Right lobe of liver (tissue), 6 donors: Measurements from ENCODE around the gene KREMEN1. TPM values are rescaled to one million over a fixed set of nuclear protein-coding genes. Genes with fewer than 3 reads are reported as not detected.

ENCODE experiments used
- ATAC-seq, 4 donors: fragments of 200-7000 bp; cut with Tn5 transposase; one replicate each; pipeline ENCODE4 v1.9.1; 2020; ENCODE audit warnings: mild to moderate bottlenecking in 4 of 4, moderate library complexity in 4 of 4
- DNase-seq, 3 donors: peaks; one replicate each; pipeline ENCODE4 v3.0.0-alpha.2; 2020
- H3K27ac ChIP-seq, 3 donors: fragments of 200-600 bp; one replicate each; pipeline ENCODE4 v1.8.0; 2022
- H3K27me3 ChIP-seq, 2 donors: fragments of 200-600 bp; one replicate each; pipeline ENCODE4 v1.8.0; 2022
- H3K36me3 ChIP-seq, 4 donors: fragments of 200-600 bp; sonication (generic) in 1 of 4; one replicate each; pipeline versions ENCODE4 v1.5.1 to v1.8.0; 2017 to 2022; ENCODE audit warnings: control low read depth in 1 of 4
- H3K4me1 ChIP-seq, 4 donors: fragments of 200-600 bp; sonication (generic) in 1 of 4; one replicate each; pipeline versions ENCODE4 v1.5.1 to v1.8.0; 2017 to 2022; ENCODE audit warnings: control low read depth in 1 of 4
- H3K4me3 ChIP-seq, 3 donors: fragments of 200-600 bp; one replicate each; pipeline ENCODE4 v1.8.0; 2022
- H3K9me3 ChIP-seq, 4 donors: fragments of 200-600 bp; sonication (generic) in 1 of 4; one replicate each; pipeline versions ENCODE4 v1.5.1 to v1.8.0; 2017 to 2022; ENCODE audit warnings: control low read depth in 1 of 4
- CTCF ChIP-seq, 4 donors: fragments of 200-600 bp in 3 of 4; fragments of 450-650 bp in 1 of 4; IDR thresholded peaks; one replicate each; pipeline versions ENCODE4 v1.5.1 to v1.8.0; 2016 to 2022; ENCODE audit warnings: antibody characterized with exemption in 4 of 4, mild to moderate bottlenecking in 2 of 4
- POLR2A ChIP-seq: fragments of 450-650 bp; IDR thresholded peaks from one replicate; pipeline ENCODE4 v1.6.1; 2017; ENCODE audit warnings: antibody characterized with exemption, mild to moderate bottlenecking
- WGBS: methylation state at CpG from one replicate; pipeline ENCODE4 v1.1.6; 2018; ENCODE audit warnings: low coverage, low lambda C conversion rate; ENCODE audit not compliant: insufficient coverage; ENCODE audit errors: missing lambda C conversion rate; 5-methylcytosine and 5-hydroxymethylcytosine counted together
- intact Hi-C, 2 donors: fragments of 100-400 bp; cut with DNase I; formaldehyde crosslinking; loops; one replicate each; pipeline versions ENCODE4 v1.11.2 to v1.14.1; 2022
- total RNA-seq, 6 experiments: library from RNA; depleted of rRNA in 2 of 6; stranded (reverse); fragments of >200 nt in 2 of 6; fragmentation: NEBNext Ultra II Directional in 3 of 6; extraction: Animal tissue kit (Norgen Biotek cat#: 25700) in 3 of 6; gene quantifications; one replicate each; pipeline versions ENCODE4 v1.1.0 to v1.2.4, GENCODE V29; 2016 to 2023
- donor health status: DM: no; HTN: yes; CAD: no.
- donor health status: DM: no; HTN: no; CAD: no.
- donor health status: DM: no; HTN: no; CAD: no.
- donor health status: DM: no; HTN: yes; CAD: no.
- donor health status: DM: no; HTN: yes; CAD: no.

Gene KREMEN1
- total RNA-seq, 6 experiments from 2014 or later, result 1.7 to 6.7 (median 3.0) TPM

- no peak overlapping the region for H3K4me3 ChIP-seq
- TF ChIP-seq CTCF (IDR thresholded peaks at IDR 0.05) (no peak), POLR2A (no peak)
- H3K36me3 ChIP-seq, result no peaks in the 10 kb centered on the region
- no peak for ATAC-seq
- H3K27ac ChIP-seq, result no peak overlapping the region
- intact Hi-C loops, result no loop called here
- WGBS, result 88% methylated on average over 3 of the region's 9 CpGs
- H3K4me1 ChIP-seq, result no peaks in the 10 kb centered on the region
- no peaks in the 10 kb centered on the region for H3K9me3 ChIP-seq
- no peak for DNase-seq
- no peaks in the 10 kb centered on the region for H3K27me3 ChIP-seq
Observed at GRCh38 chr22:29147331-29147899, 74.6 kb downstream of the KREMEN1 start.

GRCh38 chr22:29148036-29148435, 75.2 kb downstream of the KREMEN1 start:
- DNase-seq, result no peak
- Histone ChIP-seq H3K9me3 (no peaks in the 10 kb centered on the region), H3K27me3 (no peaks in the 10 kb centered on the region), H3K36me3 (no peaks in the 10 kb centered on the region), H3K4me1 (no peaks in the 10 kb centered on the region), H3K4me3 (no peak overlapping the region), H3K27ac (no peak overlapping the region)
- intact Hi-C loops, result no loop called here
- 100% methylated on average over 2 of the region's 6 CpGs for WGBS
- ATAC-seq, result no peak
- no peak for TF ChIP-seq POLR2A
- no peak for TF ChIP-seq CTCF (IDR thresholded peaks at IDR 0.05)

- intact Hi-C loops, result no loop called here
- no peak for ATAC-seq
Observed at GRCh38 chr22:29148826-29149225, 76.0 kb downstream of the KREMEN1 start.

GRCh38 chr22:29149841-29150555, 77.2 kb downstream of the KREMEN1 start:
- Histone ChIP-seq H3K4me3 (no peak overlapping the region), H3K9me3 (no peaks in the 10 kb centered on the region), H3K27ac (peak overlapping the region in 1 of 3 donors; percentile 26), H3K36me3 (no peaks in the 10 kb centered on the region), H3K4me1 (peaks cover 0 to 5% (median 0%) of the 10 kb centered on the region in 4 donors), H3K27me3 (no peaks in the 10 kb centered on the region)
- TF ChIP-seq POLR2A (no peak), CTCF (IDR thresholded peaks at IDR 0.05) (no peak)
- intact Hi-C loops, result loop anchor here (10.0 kb wide), 2 partner anchors 95 to 295 kb away; no protein-coding TSS in a partner anchor
- no peak for DNase-seq
- 38% methylated on average over 6 of the region's 16 CpGs for WGBS
- ATAC-seq, result peak; percentile 21 to 50 (median 35)

More at GRCh38 chr22:29148826-29149225, 76.0 kb downstream of the KREMEN1 start:
- Histone ChIP-seq H3K36me3 (no peaks in the 10 kb centered on the region), H3K4me3 (no peak overlapping the region), H3K4me1 (no peaks in the 10 kb centered on the region), H3K27me3 (no peaks in the 10 kb centered on the region), H3K9me3 (no peaks in the 10 kb centered on the region), H3K27ac (no peak overlapping the region)
- TF ChIP-seq POLR2A, result no peak
- TF ChIP-seq CTCF (IDR thresholded peaks at IDR 0.05), result no peak
- 95% methylated on average over 6 of the region's 10 CpGs for WGBS
- DNase-seq, result no peak
